Measurements from ENCODE around the gene LLGL2. TPM values are rescaled to one million over a fixed set of nuclear protein-coding genes. Genes with fewer than 3 reads are reported as not detected.

LLGL2 gene
- total RNA-seq, 1 donor from 2014 or later = 16.6 TPM

GRCh38 chr17:75565618-75566017 is 40.1 kb downstream of the LLGL2 start:
- no peak for TF ChIP-seq CTCF (IDR thresholded peaks at IDR 0.05)
- TF ChIP-seq EZH2 (IDR thresholded peaks at IDR 0.05) = no peak
- no peak for TF ChIP-seq EZH2phosphoT487 (IDR thresholded peaks at IDR 0.05)

GRCh38 chr17:75566416-75566815 is 40.9 kb downstream of the LLGL2 start:
- Mint-ChIP-seq H3K27me3 (ENCODE audit: insufficient read depth, low read depth) (no peaks in the 10 kb centered on the region), H3K4me1 (peaks cover 16% of the 10 kb centered on the region), H3K36me3 (no peaks in the 10 kb centered on the region), H3K4me3 (no peak overlapping the region), H3K9me3 (no peaks in the 10 kb centered on the region), H3K27ac (peak overlapping the region; percentile 67)
- TF ChIP-seq EZH2 (IDR thresholded peaks at IDR 0.05) (no peak), EZH2phosphoT487 (IDR thresholded peaks at IDR 0.05) (no peak), CTCF (IDR thresholded peaks at IDR 0.05) (no peak)
- no peaks in the 10 kb centered on the region for H3K27me3 ChIP-seq
- no peaks in the 10 kb centered on the region for H4K20me1 ChIP-seq (ENCODE audit: low read depth)
- H3K9me3 ChIP-seq (ENCODE audit: low read depth) = no peaks in the 10 kb centered on the region
- no peak overlapping the region for H3K9ac ChIP-seq
- H3K27ac ChIP-seq = no peak overlapping the region
- no peaks in the 10 kb centered on the region for H3F3A ChIP-seq (ENCODE audit: low read depth)
- DNase-seq (ENCODE audit: low spot score) = no peak
- no peak overlapping the region for H3K4me2 ChIP-seq
- no peaks in the 10 kb centered on the region for H3K79me2 ChIP-seq (ENCODE audit: low read depth)
- H3K36me3 ChIP-seq = no peaks in the 10 kb centered on the region
- H3K4me3 ChIP-seq = no peak overlapping the region
- no peak overlapping the region for H2AFZ ChIP-seq (replicated peaks)
- H3K4me1 ChIP-seq = no peaks in the 10 kb centered on the region

More at GRCh38 chr17:75565618-75566017, 40.1 kb downstream of the LLGL2 start:
- Mint-ChIP-seq H3K27ac (peak overlapping the region; percentile 67), H3K9me3 (no peaks in the 10 kb centered on the region), H3K4me1 (peaks cover 15% of the 10 kb centered on the region), H3K27me3 (ENCODE audit: insufficient read depth, low read depth) (no peaks in the 10 kb centered on the region), H3K4me3 (no peak overlapping the region), H3K36me3 (no peaks in the 10 kb centered on the region)
- H3K4me3 ChIP-seq = no peak overlapping the region
- no peaks in the 10 kb centered on the region for H3K36me3 ChIP-seq
- H3F3A ChIP-seq (ENCODE audit: low read depth) = no peaks in the 10 kb centered on the region
- H3K9me3 ChIP-seq (ENCODE audit: low read depth) = no peaks in the 10 kb centered on the region
- H4K20me1 ChIP-seq (ENCODE audit: low read depth) = no peaks in the 10 kb centered on the region
- H3K4me1 ChIP-seq = no peaks in the 10 kb centered on the region
- DNase-seq (ENCODE audit: low spot score) = no peak
- H3K9ac ChIP-seq = no peak overlapping the region
- no peaks in the 10 kb centered on the region for H3K27me3 ChIP-seq
- no peaks in the 10 kb centered on the region for H3K79me2 ChIP-seq (ENCODE audit: low read depth)
- no peak overlapping the region for H3K27ac ChIP-seq
- H3K4me2 ChIP-seq = no peak overlapping the region
- H2AFZ ChIP-seq (replicated peaks) = no peak overlapping the region

- Histone ChIP-seq H3K27me3 (no peaks in the 10 kb centered on the region), H3F3A (ENCODE audit: low read depth) (no peaks in the 10 kb centered on the region), H4K20me1 (ENCODE audit: low read depth) (no peaks in the 10 kb centered on the region), H3K36me3 (no peaks in the 10 kb centered on the region), H2AFZ (replicated peaks) (no peak overlapping the region), H3K4me2 (no peak overlapping the region), H3K79me2 (ENCODE audit: low read depth) (no peaks in the 10 kb centered on the region), H3K9ac (no peak overlapping the region), H3K9me3 (ENCODE audit: low read depth) (no peaks in the 10 kb centered on the region), H3K4me3 (no peak overlapping the region), H3K4me1 (no peaks in the 10 kb centered on the region), H3K27ac (no peak overlapping the region)
- DNase-seq (ENCODE audit: low spot score) = no peak
- no peaks in the 10 kb centered on the region for H3K27me3 Mint-ChIP-seq (ENCODE audit: insufficient read depth, low read depth)
- TF ChIP-seq CTCF (IDR thresholded peaks at IDR 0.05) (no peak), EZH2 (IDR thresholded peaks at IDR 0.05) (no peak), EZH2phosphoT487 (IDR thresholded peaks at IDR 0.05) (no peak)
- peaks cover 16% of the 10 kb centered on the region for H3K4me1 Mint-ChIP-seq
- no peaks in the 10 kb centered on the region for H3K36me3 Mint-ChIP-seq
- H3K9me3 Mint-ChIP-seq = no peaks in the 10 kb centered on the region
- no peak overlapping the region for H3K4me3 Mint-ChIP-seq
- peak overlapping the region; percentile 53 for H3K27ac Mint-ChIP-seq
Observed at GRCh38 chr17:75566834-75567233, 41.3 kb downstream of the LLGL2 start.

Data from neural progenitor cell (in vitro differentiated cells).